ENCODE data around the gene FAM89B.

The FAM89B gene

GRCh38 chr11:65575568-65576231, 3.4 kb downstream of the FAM89B start, which contains the start of gene EHBP1L1:
Gene EHBP1L1, plus strand, starts transcription at chr11:65576053. Its CDS starts 250 bp downstream, at chr11:65576303.
- DNase-seq, result peak; percentile 71

GRCh38 chr11:65576232-65576866, 4.0 kb downstream of the FAM89B start:
- no peak for DNase-seq

- DNase-seq, result no peak
Measured at GRCh38 chr11:65576867-65577755, 4.8 kb downstream of the FAM89B start.

GRCh38 chr11:65577756-65578109, 5.4 kb downstream of the FAM89B start:
- no peak for DNase-seq

GRCh38 chr11:65578134-65578533, 5.8 kb downstream of the FAM89B start:
- no peak for DNase-seq

GRCh38 chr11:65578667-65579066, 6.3 kb downstream of the FAM89B start:
- no peak for DNase-seq

GRCh38 chr11:65579291-65579690, 7.0 kb downstream of the FAM89B start:
- no peak for DNase-seq

GRCh38 chr11:65580031-65580692, 7.8 kb downstream of the FAM89B start:
- DNase-seq, result no peak

GRCh38 chr11:65580756-65581155, 8.4 kb downstream of the FAM89B start:
- DNase-seq, result no peak

GRCh38 chr11:65581928-65582327, 9.6 kb downstream of the FAM89B start:
- DNase-seq, result no peak

GRCh38 chr11:65583589-65583988, 11.3 kb downstream of the FAM89B start:
- DNase-seq, result no peak

GRCh38 chr11:65584106-65584505, 11.8 kb downstream of the FAM89B start:
- no peak for DNase-seq

- DNase-seq, result no peak
Measured at GRCh38 chr11:65584723-65585171, 12.4 kb downstream of the FAM89B start.

GRCh38 chr11:65585396-65586246, 13.3 kb downstream of the FAM89B start:
- no peak for DNase-seq

GRCh38 chr11:65586247-65586630, 13.9 kb downstream of the FAM89B start:
- no peak for DNase-seq

- no peak for DNase-seq
Measured at GRCh38 chr11:65586676-65587075, 14.3 kb downstream of the FAM89B start.

GRCh38 chr11:65588199-65589054, 16.1 kb downstream of the FAM89B start:
- DNase-seq, result peak; percentile 57

GRCh38 chr11:65589444-65590239, 17.3 kb downstream of the FAM89B start:
- peak; percentile 27 for DNase-seq

- DNase-seq, result no peak
Measured at GRCh38 chr11:65590240-65590738, 18.0 kb downstream of the FAM89B start.

Measured in effector CD8-positive, alpha-beta T cell (primary cell).